Measurements from ENCODE around the gene CHRNA4.
"Not testable (repeated sequence)": the region's sequence is repeated elsewhere in the genome, so short reads cannot be mapped to it uniquely, and the experiment has no call there.

The CHRNA4 gene

GRCh38 chr20:63307538-63308217 is 53.5 kb downstream of the CHRNA4 start:
- DNase-seq: no peak

GRCh38 chr20:63306673-63307537 is 54.2 kb downstream of the CHRNA4 start:
- DNase-seq: no peak

- DNase-seq: not testable (repeated sequence)
Measured at GRCh38 chr20:63305933-63306672, 55.0 kb downstream of the CHRNA4 start.

- no peak for DNase-seq
Measured at GRCh38 chr20:63305393-63305792, 55.8 kb downstream of the CHRNA4 start.

GRCh38 chr20:63303095-63303666 is 58.0 kb downstream of the CHRNA4 start:
- DNase-seq: no peak

- no peak for DNase-seq
Measured at GRCh38 chr20:63301671-63302070, 59.5 kb downstream of the CHRNA4 start.

GRCh38 chr20:63298731-63299312 is 62.3 kb downstream of the CHRNA4 start:
- no peak for DNase-seq

- no peak for DNase-seq
Measured at GRCh38 chr20:63297796-63298572, 63.2 kb downstream of the CHRNA4 start.

GRCh38 chr20:63297371-63297781 is 63.8 kb downstream of the CHRNA4 start:
- no peak for DNase-seq

- no peak for DNase-seq
Measured at GRCh38 chr20:63296531-63297299, 64.4 kb downstream of the CHRNA4 start.

GRCh38 chr20:63295846-63296245 is 65.3 kb downstream of the CHRNA4 start:
- no peak for DNase-seq

GRCh38 chr20:63295422-63295821 is 65.7 kb downstream of the CHRNA4 start:
- no peak for DNase-seq

- no peak for DNase-seq
Measured at GRCh38 chr20:63295018-63295417, 66.1 kb downstream of the CHRNA4 start.

GRCh38 chr20:63294536-63294900 is 66.6 kb downstream of the CHRNA4 start:
- DNase-seq: no peak

- DNase-seq: no peak
Measured at GRCh38 chr20:63293871-63294535, 67.1 kb downstream of the CHRNA4 start.

GRCh38 chr20:63293456-63293855 is 67.7 kb downstream of the CHRNA4 start:
- no peak for DNase-seq

All from T-helper 9 cell (primary cell).